ENCODE results near the gene MAPK6.
"Not testable (repeated sequence)": the region's sequence is repeated elsewhere in the genome, so short reads cannot be mapped to it uniquely, and the experiment has no call there.

MAPK6 gene

DNA sequence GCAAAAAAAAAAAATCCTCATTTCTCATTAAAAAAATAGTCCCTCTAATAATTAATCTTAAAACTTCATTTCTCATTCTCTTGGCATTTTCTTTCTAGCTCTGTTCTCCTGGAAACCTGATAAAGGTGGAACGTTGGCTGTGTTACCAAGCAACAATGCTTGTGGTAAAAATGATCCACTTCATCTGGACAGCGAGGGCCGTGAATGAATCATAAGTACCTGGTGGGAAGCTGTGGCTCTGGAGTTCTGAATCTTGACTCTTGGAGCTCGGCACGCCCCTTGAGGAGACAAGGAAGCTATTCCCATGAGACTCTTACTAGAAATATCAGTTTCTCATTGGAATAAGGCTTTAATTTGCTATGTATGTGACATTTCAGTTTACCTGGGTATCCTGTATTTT lies 61.0 kb downstream of the MAPK6 start:
- no peak for DNase-seq (ENCODE audit: low read depth in 2 of 2)

DNA sequence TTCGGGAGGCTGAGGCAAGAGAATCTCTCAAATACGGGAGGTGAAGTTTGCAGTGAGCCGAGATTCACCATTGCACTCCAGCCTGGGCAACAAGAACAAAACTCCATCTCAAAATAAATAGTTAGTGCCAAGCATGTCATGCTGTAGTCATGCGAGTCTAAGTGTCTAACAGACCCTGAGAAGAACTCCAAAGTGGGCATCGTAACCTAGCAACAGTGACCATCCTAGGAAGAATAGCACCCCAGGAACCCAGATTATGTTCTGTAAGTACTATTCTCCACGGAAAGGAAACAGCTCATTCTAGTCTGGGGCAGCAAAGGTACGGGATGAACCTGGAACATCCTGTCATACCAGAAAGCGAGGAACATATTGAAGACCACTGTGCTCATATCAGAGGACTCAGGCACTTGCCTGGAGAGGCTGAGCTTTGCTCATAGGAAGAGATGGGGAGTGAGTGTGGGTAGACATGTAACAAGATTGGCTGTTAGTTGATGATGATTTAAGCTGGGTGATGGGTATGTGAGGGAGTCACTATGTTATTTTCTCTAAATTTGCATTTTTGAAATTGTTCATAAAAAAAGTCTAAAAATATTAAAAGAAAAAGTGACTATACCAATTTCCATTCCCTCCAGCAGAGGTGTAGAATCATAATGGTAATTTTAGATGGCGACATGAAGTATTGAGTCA lies 61.8 kb downstream of the MAPK6 start:
- no peak for DNase-seq (ENCODE audit: low read depth in 2 of 2)

GRCh38 chr15:52082197-52083036 lies 63.4 kb downstream of the MAPK6 start:
- DNase-seq (ENCODE audit: low read depth in 2 of 2): no peak

GRCh38 chr15:52083037-52083359 lies 64.0 kb downstream of the MAPK6 start:
- not testable (repeated sequence) for DNase-seq (ENCODE audit: low read depth in 2 of 2)

GRCh38 chr15:52083603-52084002 lies 64.6 kb downstream of the MAPK6 start:
- no peak for DNase-seq (ENCODE audit: low read depth in 2 of 2)

DNA sequence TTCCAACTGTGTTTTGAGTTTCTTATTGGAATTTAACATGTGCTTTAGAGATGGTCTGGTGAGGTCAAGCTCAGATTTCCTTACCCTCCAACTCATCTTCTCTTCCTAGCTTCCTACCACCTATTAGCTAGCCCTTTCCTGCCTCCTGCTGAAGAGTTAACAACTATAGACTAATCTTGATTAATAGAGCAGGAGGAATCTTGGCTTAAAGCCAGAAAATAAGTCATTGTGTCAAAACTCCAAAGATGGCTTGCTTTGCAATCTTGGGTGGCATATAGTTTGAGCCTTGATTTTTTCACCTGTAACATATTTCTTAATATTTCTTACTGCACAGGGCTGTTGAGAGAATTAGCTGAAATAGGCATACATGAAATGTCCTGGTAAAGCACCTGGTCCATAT lies 66.3 kb downstream of the MAPK6 start:
- DNase-seq (ENCODE audit: low read depth in 2 of 2): no peak

- DNase-seq (ENCODE audit: low read depth in 2 of 2): no peak
These were observed 67.2 kb downstream of the MAPK6 start for GRCh38 chr15:52086011-52086786.

DNA sequence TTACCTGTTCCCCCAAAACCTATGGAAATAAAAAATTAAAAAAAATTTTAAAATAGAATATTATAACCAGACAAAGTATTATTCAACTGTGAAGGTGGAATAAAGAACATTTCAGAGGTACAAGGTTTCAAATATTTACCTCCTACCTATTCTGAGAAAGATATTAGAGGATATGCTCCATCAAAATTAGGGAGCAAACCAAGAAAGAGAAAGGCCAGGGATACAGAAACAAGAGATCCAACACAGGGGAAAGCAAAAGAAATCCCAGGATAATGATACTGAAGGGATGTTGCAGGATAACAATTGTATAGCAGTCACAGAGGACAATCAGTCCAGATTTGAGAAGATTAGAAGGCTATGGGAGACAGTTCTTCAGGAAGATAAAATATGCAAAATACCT lies 71.2 kb downstream of the MAPK6 start:
- no peak for DNase-seq (ENCODE audit: low read depth in 2 of 2)

DNA sequence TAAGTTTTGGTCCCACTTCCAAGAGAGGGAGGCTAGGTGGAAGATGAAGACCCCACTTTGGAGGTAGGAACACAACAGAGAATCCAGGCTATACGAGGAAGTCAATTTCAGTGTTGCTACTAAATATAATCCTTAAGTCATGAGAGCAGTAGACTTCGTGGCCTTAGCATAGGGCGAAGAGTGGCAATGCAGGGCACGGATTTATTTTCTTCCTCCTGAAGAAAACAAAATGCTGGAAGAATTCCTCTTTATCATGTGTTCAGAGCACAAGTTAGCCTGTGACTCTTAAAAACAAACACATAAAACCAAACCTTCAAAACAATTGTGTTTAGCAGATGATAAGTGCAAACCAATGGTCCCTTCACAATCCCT lies 74.1 kb downstream of the MAPK6 start:
- no peak for DNase-seq (ENCODE audit: low read depth in 2 of 2)

DNA sequence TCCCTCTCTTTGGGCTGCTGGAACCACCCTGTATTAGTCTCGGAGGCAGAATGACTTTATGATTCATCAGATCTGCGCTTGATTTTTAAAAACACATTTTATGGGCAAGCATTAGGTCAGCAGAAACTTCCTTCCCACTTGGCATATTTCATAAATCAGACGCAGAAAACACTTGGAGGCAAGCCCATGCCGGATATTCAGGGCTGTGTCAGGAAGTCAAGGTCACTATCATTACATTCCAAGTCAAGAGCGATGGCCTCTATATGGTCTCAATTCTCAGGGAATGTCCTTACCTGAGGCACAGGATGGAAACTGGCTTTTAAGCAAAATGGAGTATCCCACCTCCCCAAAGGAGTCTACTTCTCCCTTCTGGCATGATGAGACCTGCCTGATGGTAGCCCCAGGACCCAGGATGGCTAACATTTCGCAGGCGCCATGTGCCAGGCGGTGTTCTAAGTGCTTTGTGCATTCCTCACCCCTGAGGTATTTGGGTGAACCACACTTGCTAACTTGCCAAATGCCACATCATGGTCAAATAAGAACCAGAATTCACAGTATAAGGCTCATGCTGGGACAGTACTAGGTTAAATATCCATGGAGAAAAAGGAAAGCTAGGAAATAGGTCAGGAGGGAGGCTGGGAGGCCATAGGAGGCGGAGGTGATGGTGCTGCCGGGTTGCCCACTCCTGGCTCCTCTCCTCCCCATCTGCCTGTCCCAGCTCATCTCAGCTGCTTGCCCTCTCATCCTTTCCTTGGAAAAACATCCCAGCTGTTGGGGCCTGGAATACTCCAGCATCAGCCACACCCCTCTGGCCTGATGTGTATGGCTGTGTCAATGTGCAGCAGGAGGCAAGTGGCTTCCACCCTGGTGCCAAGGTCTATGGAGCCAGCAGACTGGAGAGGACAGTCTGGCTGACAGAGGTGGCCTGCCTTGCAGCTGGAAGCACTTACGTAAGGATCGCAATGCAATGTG lies 74.8 kb downstream of the MAPK6 start:
- no peak for DNase-seq (ENCODE audit: low read depth in 2 of 2)

DNA sequence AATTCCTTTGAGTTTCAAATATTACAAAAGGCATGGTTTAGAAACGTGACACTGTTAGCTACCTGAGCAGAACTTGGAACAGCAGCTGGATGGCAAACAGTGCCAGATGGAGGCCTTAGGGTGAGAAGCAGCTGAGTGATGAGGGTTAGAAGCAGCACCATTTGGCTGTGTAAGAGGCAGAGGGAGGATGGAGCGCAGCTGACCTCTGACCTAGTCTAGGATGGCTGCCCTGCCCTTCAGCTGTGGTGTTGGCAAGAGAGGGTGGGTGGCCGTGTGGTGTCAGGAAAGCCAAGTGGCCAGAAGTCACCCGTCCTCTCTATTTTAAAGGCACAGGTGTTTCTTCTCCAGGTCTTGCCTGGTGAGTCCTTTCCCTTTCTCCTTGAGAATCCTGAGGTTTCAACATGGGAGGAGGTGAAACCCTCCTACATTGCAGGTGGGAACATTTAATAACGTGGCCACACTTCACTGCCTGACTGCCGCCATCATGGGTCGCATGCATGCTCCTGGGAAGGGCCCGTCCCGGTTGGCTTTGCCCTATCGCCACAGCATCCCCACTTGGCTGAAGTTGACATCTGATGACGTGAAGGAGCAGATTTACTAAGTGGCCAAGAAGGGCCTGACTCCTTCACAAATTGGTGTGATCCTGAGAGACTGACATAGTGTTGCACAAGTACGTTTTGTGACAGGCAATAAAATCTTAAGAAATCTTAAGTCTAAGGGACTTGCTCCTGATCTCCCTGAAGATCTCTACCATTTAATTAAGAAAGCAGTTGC lies 76.0 kb downstream of the MAPK6 start:
- no peak for DNase-seq (ENCODE audit: low read depth in 2 of 2)

DNA sequence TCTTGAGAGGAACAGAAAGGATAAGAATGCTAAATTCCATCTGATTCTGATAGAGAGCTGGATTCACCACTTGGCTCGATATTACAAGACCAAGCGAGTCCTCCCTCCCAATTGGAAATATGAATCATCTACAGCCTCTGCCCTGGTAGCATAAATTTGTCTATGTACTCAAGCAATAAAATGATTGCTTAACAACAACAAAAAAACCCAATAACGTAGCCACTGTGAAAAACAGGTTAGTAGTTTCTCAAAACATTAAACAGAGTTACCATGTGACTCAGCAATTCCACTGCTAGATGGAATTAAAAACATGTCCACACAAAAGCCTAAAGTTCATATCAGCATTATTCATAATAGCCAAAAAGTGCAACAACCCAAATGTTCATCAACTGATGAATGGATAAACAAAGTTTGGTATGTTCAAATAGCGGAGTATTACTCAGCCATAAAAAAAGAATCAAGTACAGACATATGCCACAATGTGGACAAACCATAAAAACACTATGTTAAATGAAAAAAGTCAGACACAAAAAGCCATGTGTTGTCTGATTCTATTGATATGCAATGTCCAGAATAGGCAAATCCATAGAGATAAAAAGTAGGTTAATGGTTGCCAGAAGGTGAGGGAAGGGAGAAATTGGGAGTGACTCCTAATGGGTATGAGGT lies 76.7 kb downstream of the MAPK6 start:
- no peak for DNase-seq (ENCODE audit: low read depth in 2 of 2)

GRCh38 chr15:52096536-52096935 lies 77.5 kb downstream of the MAPK6 start:
- DNase-seq (ENCODE audit: low read depth in 2 of 2): not testable (repeated sequence)

DNA sequence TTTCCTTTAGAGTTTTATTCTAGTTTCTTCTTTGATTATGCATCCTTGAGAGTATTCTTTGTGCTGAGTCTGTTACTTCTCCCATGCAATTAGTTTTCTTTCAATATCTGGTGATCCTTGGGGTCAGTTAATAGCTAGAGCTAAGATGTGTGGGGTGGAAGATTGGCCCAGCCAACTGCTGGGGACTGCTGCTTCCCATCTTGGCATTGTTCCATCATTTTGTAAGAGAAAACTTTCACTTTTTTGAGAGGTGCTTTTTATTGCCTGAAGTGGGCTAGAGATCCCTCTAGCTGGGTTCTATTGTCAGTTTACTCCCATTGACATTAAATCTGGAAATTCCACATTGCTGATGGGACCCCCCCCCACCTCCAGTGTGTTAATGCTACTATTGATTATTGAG lies 78.2 kb downstream of the MAPK6 start:
- DNase-seq (ENCODE audit: low read depth in 2 of 2): no peak

- no peak for DNase-seq (ENCODE audit: low read depth in 2 of 2)
These were observed 79.3 kb downstream of the MAPK6 start for GRCh38 chr15:52098323-52098722.

DNA sequence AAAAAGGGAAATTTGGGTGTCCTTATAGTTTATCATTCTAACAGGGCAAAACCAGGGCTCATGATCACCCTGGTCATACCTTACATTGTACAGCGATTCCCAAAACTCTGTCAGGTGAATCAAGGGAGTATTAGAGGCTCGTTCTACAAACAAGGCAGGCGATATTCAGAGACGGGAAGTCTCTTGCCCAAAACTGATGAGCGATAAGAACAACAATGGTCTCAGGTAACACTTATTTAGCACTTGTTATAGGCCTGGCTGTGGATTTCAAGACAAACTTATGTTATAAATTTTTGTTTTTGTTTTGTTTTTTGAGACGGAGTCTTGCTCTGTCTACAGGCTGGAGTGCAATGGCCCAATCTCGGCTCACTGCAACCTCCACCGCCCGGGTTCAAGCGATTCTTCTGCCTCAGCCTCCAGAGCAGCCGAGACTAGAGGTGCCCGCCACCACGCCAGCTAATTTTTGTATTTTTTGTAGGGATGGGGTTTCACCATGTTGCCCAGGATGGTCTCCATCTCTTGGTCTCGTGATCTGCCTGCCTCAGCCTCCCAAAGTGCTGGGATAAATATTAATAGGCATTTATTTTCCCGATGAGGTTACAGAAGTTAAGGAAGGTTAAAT lies 80.7 kb downstream of the MAPK6 start:
- no peak for DNase-seq (ENCODE audit: low read depth in 2 of 2)

- no peak for DNase-seq (ENCODE audit: low read depth in 2 of 2)
These were observed 81.9 kb downstream of the MAPK6 start for GRCh38 chr15:52100807-52101442.

GRCh38 chr15:52101542-52102323 lies 82.7 kb downstream of the MAPK6 start:
- DNase-seq (ENCODE audit: low read depth in 2 of 2): no peak
